ENCODE data around the gene ADCK1.
"Not testable (repeated sequence)": the region's sequence is repeated elsewhere in the genome, so short reads cannot be mapped to it uniquely, and the experiment has no call there.

Gene ADCK1

GRCh38 chr14:77903221-77903620 lies 103.3 kb downstream of the ADCK1 start:
- no peak for DNase-seq (ENCODE audit: low spot score)

GRCh38 chr14:77903937-77904617 lies 104.2 kb downstream of the ADCK1 start:
- DNase-seq (ENCODE audit: low spot score): no peak

GRCh38 chr14:77906446-77906845 lies 106.5 kb downstream of the ADCK1 start:
- DNase-seq (ENCODE audit: low spot score): no peak

GRCh38 chr14:77908847-77909246 lies 108.9 kb downstream of the ADCK1 start:
- DNase-seq (ENCODE audit: low spot score): no peak

GRCh38 chr14:77909911-77910310 lies 110.0 kb downstream of the ADCK1 start:
- DNase-seq (ENCODE audit: low spot score): no peak

GRCh38 chr14:77910506-77910905 lies 110.6 kb downstream of the ADCK1 start:
- DNase-seq (ENCODE audit: low spot score): no peak

- DNase-seq (ENCODE audit: low spot score): no peak
These were observed 111.4 kb downstream of the ADCK1 start for GRCh38 chr14:77911356-77911755.

- DNase-seq (ENCODE audit: low spot score): no peak
These were observed 113.0 kb downstream of the ADCK1 start for GRCh38 chr14:77912754-77913556.

GRCh38 chr14:77914073-77914721 lies 114.3 kb downstream of the ADCK1 start:
- DNase-seq (ENCODE audit: low spot score): no peak

- not testable (repeated sequence) for DNase-seq (ENCODE audit: low spot score)
These were observed 115.5 kb downstream of the ADCK1 start for GRCh38 chr14:77915390-77915789.

GRCh38 chr14:77917491-77918201 lies 117.7 kb downstream of the ADCK1 start:
- DNase-seq (ENCODE audit: low spot score): no peak

GRCh38 chr14:77918448-77918847 lies 118.5 kb downstream of the ADCK1 start:
- DNase-seq (ENCODE audit: low spot score): no peak

GRCh38 chr14:77920312-77920711 lies 120.4 kb downstream of the ADCK1 start:
- DNase-seq (ENCODE audit: low spot score): no peak

GRCh38 chr14:77921818-77922217 lies 121.9 kb downstream of the ADCK1 start:
- DNase-seq (ENCODE audit: low spot score): no peak

- no peak for DNase-seq (ENCODE audit: low spot score)
These were observed 123.4 kb downstream of the ADCK1 start for GRCh38 chr14:77923131-77923936.

- DNase-seq (ENCODE audit: low spot score): no peak
These were observed 124.4 kb downstream of the ADCK1 start for GRCh38 chr14:77924141-77924948.

GRCh38 chr14:77926942-77927341 lies 127.0 kb downstream of the ADCK1 start:
- DNase-seq (ENCODE audit: low spot score): no peak

- no peak for DNase-seq (ENCODE audit: low spot score)
These were observed 131.5 kb downstream of the ADCK1 start for GRCh38 chr14:77931441-77931840.

GRCh38 chr14:77936138-77936639 lies 136.3 kb downstream of the ADCK1 start:
- no peak for DNase-seq (ENCODE audit: low spot score)

GRCh38 chr14:77947372-77947771 lies 147.5 kb downstream of the ADCK1 start:
- DNase-seq (ENCODE audit: low spot score): no peak
